Activated CD8-positive, alpha-beta memory T cell treated with anti-CD3 and anti-CD28 coated beads for 24 hours (primary cell): ENCODE data around the gene APOBEC4.
"Not testable (repeated sequence)": the region's sequence is repeated elsewhere in the genome, so short reads cannot be mapped to it uniquely, and the experiment has no call there.

ENCODE experiments used
- DNase-seq: peaks from one replicate; pipeline ENCODE4 v3.0.0-alpha.2; 2020

APOBEC4 gene

GRCh38 chr1:183652547-183653461 lies at the start of gene APOBEC4:
APOBEC4 (minus strand) TSS chr1:183653316; CDS start chr1:183648781, 4,535 bp downstream.
- no peak for DNase-seq

- DNase-seq = no peak
Observed at GRCh38 chr1:183702813-183703198, 49.7 kb upstream of the APOBEC4 start.

- DNase-seq = no peak
Observed at GRCh38 chr1:183702087-183702812, 49.1 kb upstream of the APOBEC4 start.

GRCh38 chr1:183699616-183700160 lies 46.6 kb upstream of the APOBEC4 start:
- DNase-seq = no peak

GRCh38 chr1:183697814-183698590 lies 44.9 kb upstream of the APOBEC4 start:
- DNase-seq = no peak

GRCh38 chr1:183696981-183697380 lies 43.9 kb upstream of the APOBEC4 start:
- no peak for DNase-seq

- no peak for DNase-seq
Observed at GRCh38 chr1:183694755-183695154, 41.6 kb upstream of the APOBEC4 start.

GRCh38 chr1:183694066-183694465 lies 41.0 kb upstream of the APOBEC4 start:
- no peak for DNase-seq

- DNase-seq = no peak
Observed at GRCh38 chr1:183693521-183693920, 40.4 kb upstream of the APOBEC4 start.

GRCh38 chr1:183689762-183690204 lies 36.7 kb upstream of the APOBEC4 start:
- no peak for DNase-seq

- no peak for DNase-seq
Observed at GRCh38 chr1:183688341-183689060, 35.4 kb upstream of the APOBEC4 start.

- no peak for DNase-seq
Observed at GRCh38 chr1:183687546-183688304, 34.6 kb upstream of the APOBEC4 start.

GRCh38 chr1:183686229-183686628 lies 33.1 kb upstream of the APOBEC4 start:
- no peak for DNase-seq

- no peak for DNase-seq
Observed at GRCh38 chr1:183685112-183685713, 32.1 kb upstream of the APOBEC4 start.

- not testable (repeated sequence) for DNase-seq
Observed at GRCh38 chr1:183679363-183679762, 26.2 kb upstream of the APOBEC4 start.

GRCh38 chr1:183678819-183679218 lies 25.7 kb upstream of the APOBEC4 start:
- no peak for DNase-seq

GRCh38 chr1:183676586-183677189 lies 23.6 kb upstream of the APOBEC4 start:
- DNase-seq = no peak

- DNase-seq = no peak
Observed at GRCh38 chr1:183675883-183676585, 22.9 kb upstream of the APOBEC4 start.

- DNase-seq = no peak
Observed at GRCh38 chr1:183675381-183675780, 22.3 kb upstream of the APOBEC4 start.

GRCh38 chr1:183674886-183675285 lies 21.8 kb upstream of the APOBEC4 start:
- no peak for DNase-seq
